ENCODE measurements around the gene NTN4.

DNA sequence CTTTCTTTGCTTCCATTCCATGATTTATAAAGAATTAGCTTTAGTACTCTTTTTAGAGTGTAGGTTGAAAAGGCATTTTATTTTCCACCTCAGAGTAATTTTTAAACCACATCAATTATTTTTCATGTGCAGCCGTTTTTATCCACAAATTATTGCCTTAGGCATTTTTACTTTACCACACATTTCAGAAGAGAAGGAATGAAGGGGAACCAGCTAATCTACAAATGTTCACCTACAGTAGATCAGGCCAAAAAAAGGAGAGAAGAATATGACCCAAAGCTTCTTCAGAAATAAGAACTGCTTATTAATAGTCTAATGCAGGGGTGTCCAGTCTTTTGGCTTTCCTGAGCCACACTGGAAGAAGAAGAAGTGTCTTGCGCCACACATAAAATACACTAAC lies 19.8 kb upstream of the NTN4 start:
- TF ChIP-seq YY1 (IDR thresholded peaks at IDR 0.05; ENCODE audit: low read depth) (no peak), RAD21 (IDR thresholded peaks at IDR 0.05; ENCODE audit: low read length) (no peak), POLR2AphosphoS5 (IDR thresholded peaks at IDR 0.05; ENCODE audit: low read depth, low read length) (no peak), RXRA (IDR thresholded peaks at IDR 0.05; ENCODE audit: borderline replicate concordance, low read depth) (no peak), TAF1 (IDR thresholded peaks at IDR 0.05; ENCODE audit: borderline replicate concordance, low read depth, low read length) (no peak), EP300 (IDR thresholded peaks at IDR 0.05; ENCODE audit: borderline replicate concordance in 1 of 2, low read depth in 1 of 2, low read length in 1 of 2) (no peak), FOXM1 (IDR thresholded peaks at IDR 0.05; ENCODE audit: low read depth) (no peak), SMC3 (IDR thresholded peaks at IDR 0.05; ENCODE audit: low read depth, low read length) (no peak), SIN3A (IDR thresholded peaks at IDR 0.05; ENCODE audit: borderline replicate concordance, low read depth, low read length) (no peak), MXI1 (IDR thresholded peaks at IDR 0.05; ENCODE audit: low read depth, low read length) (no peak)
- TF ChIP-seq, protein P1, sequence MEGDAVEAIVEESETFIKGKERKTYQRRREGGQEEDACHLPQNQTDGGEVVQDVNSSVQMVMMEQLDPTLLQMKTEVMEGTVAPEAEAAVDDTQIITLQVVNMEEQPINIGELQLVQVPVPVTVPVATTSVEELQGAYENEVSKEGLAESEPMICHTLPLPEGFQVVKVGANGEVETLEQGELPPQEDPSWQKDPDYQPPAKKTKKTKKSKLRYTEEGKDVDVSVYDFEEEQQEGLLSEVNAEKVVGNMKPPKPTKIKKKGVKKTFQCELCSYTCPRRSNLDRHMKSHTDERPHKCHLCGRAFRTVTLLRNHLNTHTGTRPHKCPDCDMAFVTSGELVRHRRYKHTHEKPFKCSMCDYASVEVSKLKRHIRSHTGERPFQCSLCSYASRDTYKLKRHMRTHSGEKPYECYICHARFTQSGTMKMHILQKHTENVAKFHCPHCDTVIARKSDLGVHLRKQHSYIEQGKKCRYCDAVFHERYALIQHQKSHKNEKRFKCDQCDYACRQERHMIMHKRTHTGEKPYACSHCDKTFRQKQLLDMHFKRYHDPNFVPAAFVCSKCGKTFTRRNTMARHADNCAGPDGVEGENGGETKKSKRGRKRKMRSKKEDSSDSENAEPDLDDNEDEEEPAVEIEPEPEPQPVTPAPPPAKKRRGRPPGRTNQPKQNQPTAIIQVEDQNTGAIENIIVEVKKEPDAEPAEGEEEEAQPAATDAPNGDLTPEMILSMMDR (IDR thresholded peaks at IDR 0.05) = no peak
